Activated CD8-positive, alpha-beta memory T cell treated with anti-CD3 and anti-CD28 coated beads, Interleukin-2, amount 50 U/mL, for 4 hours (primary cell): Measurements from ENCODE around the gene MYL3.

Experiments used
- DNase-seq: peaks from one replicate; pipeline ENCODE4 v3.0.0-alpha.2; 2020

MYL3 gene

DNA sequence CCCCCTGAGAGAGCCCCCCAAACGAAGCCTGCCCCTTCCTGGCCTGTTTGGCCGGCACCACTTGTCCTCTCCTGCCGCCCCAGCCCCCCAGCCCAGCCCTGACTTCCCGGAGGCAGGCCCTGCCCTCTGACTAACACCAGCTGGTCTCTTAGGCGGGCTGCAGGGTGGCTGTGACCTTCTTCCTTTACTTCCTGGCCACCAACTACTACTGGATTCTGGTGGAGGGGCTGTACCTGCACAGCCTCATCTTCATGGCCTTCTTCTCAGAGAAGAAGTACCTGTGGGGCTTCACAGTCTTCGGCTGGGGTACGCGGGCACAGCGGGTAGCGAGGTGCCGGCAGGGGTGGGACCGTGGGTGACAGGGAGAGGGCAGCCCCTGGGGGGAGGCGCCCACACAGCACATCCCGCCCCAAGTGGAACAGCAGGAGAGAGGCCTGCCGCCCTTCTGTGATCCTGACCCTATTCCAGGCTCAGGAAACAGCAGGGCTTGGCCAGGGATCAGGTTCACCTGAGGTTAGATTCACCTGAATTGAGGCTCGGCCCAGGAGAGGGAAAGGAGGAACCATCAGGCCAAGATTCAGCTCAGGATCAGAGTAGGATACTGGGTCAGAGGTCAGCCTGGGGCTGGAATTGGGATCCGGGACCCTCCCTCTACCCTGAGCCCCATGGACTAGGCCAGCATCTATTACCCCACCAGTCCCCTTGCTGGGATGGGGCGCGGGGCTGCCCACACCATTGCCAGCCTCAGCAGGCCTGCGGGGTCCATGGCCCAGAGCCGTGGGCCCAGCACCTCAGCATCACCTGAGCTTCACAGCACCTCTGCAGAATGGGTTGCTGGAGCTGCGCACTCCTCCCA, 36.1 kb upstream of the MYL3 start:
- no peak for DNase-seq

DNA sequence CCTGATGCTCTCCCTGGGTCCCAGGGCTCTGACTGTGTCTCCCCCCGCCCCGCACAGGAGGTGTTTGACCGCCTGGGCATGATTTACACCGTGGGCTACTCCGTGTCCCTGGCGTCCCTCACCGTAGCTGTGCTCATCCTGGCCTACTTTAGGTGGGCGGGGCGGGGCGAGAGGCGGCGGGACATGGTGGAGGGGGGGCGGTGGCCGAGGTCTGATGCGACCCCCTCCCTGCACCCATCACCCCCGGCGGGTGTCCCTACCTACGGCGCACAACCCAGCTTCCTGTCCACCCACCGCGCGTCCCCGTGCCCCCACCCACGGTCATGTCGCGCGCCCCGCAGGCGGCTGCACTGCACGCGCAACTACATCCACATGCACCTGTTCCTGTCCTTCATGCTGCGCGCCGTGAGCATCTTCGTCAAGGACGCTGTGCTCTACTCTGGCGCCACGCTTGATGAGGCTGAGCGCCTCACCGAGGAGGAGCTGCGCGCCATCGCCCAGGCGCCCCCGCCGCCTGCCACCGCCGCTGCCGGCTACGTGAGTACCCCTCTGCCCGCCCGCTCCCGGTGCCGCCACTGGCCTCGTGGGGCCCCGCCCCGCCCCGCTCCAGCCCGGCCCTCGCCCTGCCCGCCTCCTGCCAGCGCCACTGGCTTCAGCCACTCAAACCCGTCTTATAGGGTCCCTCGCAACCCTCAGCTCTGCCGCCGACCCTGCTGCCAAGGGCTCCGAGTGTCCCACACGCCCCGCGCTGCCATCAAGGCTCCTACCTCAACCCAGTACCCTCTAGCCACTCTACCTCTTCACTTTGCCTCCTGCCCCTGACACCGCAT, 35.3 kb upstream of the MYL3 start:
- DNase-seq, result no peak

DNA sequence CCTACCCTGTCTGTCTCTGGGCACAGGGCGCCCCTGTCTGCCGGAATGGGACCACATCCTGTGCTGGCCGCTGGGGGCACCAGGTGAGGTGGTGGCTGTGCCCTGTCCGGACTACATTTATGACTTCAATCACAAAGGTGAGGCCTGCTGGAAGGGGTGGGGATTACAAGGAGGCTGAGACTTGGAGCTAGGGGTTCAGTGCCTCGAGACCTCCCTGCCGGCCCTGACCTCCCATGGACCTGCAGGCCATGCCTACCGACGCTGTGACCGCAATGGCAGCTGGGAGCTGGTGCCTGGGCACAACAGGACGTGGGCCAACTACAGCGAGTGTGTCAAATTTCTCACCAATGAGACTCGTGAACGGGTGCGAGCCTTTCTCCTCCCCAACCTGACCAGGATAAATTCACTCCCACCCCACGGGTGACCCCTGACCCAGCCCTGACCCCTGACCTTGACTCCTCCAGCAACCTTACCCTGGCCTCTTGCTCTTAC, 34.6 kb upstream of the MYL3 start:
- no peak for DNase-seq

DNA sequence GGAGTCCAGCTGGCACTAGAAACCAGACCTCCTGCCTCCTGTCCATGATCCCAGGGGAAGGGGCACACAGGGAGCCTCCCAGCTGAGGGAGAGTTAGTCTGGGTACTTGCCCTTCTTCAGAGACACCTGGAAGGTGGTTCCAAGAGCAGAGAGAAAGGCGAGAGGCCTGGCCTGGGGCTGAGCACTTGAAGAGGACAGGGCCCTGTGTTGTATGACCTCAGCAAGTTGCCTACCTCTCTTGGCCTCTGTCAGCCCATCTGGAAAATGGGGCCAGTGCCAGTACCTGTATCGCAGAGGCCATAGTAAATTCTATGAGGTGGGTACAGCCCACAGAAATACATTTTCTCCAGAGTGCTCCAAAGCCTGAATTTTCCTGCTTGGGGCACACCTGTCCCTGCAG, 33.8 kb upstream of the MYL3 start:
- no peak for DNase-seq

DNA sequence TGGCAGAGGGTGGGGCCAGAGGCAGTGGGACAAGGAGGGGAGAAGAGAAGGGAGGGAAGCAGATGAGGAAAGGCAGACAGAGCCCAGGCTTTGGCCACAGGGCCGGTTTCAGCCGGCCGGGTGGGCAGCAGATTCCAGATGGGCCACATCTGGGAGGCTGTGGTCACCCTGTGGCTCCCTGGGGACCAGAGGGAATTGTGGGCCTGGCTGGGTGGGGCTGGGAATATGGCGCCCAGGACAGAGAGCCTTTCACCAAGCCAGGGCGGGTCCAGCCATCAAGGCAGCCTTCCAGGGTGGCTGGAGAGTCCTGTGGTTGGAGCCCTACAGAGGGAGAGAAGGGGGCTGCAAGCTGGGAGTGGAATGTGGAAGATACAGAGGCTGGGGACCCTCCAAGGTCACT, 33.1 kb upstream of the MYL3 start:
- no peak for DNase-seq

DNA sequence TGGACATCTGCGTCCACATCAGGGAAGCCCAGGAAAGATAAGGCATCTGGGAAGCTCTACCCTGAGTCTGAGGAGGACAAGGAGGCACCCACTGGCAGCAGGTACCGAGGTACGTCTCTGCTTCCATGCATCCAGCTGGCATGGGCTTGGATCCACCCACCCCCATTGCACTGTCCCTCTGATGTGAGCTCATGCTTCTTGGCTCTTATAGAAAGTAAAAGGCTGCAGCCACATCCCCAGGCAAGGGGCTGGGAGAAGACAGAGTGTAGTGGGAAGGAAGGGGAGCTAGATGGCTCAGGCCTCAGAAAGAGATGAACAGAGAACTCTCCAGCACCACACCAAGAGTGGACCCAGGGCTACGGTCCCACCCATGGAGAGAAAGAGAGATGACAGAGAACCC, 32.5 kb upstream of the MYL3 start:
- no peak for DNase-seq

DNA sequence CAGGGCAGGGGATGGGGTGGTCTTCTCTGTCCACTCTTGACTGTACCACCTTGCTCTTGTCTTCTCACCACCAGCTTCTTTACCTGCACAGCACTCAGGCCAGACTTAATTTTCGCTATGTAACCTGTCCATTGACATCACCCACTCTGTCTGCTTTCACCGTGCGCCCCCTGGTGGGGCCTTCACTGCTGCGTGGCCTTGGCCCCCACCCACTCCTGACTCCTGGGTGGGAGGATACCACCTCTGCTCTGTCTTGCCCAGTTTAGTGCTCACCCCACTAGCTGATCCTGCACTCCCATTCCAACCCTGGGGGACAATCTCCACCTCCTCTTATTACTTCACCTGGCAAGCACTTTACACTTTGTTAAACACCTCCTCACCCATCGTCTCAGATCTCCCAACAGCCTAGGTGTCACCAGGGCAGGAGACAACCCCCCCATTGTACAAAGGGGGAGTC, 32.0 kb upstream of the MYL3 start:
- peak; percentile 85 for DNase-seq

DNA sequence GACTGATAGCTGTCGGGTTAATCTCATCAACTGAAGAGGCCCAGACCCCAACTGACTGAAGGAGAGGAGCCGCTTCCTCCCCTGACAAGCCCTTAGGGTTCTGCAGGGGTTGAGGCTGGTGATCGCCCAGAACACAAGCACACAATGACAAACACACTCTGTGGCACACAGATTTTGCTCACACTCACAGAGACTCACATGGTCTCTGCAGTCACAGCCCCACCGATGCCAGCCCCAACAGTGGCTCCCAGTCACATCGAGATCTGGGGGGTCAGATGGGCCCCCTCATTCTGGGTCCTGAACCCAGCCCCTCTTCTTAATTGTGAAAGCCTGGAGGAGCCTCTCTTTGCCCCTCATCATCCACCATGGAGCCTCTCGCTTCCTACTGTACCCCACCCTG, 31.0 kb upstream of the MYL3 start:
- DNase-seq, result no peak

DNA sequence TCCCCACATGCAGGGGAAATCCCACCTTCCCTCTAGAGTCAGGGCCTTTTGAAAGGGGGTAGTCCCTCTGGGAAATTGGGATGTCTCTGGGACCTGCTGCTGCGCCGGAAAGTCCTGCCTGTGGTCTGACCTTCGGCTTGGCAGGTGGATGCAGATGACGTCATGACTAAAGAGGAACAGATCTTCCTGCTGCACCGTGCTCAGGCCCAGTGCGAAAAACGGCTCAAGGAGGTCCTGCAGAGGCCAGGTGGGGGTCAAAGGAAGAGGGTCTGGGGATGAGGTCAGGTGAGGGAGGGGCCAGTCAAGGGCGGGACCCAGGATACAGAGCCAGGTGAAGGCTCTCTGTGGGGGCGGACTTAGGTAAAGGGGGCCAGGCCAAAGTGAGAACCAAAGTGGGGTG, 30.5 kb upstream of the MYL3 start:
- DNase-seq, result no peak

DNA sequence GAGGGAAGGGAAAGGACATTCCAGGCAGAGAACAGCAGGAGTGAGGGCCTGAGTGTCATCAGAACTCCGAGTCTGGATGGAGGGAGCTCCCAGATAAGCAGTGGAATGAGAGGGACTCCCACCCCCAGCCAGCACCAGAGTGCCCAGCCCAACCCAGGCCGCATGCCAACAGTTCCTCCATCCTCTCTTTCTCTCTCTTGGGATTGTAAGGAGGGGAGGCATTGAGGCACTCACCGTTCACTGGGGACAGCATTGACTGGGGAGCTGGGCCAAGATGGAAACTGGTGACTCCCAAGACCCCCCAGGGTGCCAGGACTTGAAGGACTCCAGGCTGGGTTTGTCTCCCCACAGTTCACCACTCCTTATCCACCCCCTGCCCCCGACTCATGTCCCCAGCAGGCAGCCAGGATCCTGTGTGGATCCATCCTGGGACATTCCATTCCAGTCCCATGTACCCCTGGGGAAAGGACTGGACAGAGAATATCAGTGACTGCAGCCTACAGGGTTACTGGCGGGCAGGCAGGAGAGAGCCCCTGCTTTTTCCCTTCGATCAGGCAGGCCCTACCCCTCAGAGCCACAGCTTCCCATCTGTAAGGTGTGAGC, 30.0 kb upstream of the MYL3 start:
- no peak for DNase-seq

DNA sequence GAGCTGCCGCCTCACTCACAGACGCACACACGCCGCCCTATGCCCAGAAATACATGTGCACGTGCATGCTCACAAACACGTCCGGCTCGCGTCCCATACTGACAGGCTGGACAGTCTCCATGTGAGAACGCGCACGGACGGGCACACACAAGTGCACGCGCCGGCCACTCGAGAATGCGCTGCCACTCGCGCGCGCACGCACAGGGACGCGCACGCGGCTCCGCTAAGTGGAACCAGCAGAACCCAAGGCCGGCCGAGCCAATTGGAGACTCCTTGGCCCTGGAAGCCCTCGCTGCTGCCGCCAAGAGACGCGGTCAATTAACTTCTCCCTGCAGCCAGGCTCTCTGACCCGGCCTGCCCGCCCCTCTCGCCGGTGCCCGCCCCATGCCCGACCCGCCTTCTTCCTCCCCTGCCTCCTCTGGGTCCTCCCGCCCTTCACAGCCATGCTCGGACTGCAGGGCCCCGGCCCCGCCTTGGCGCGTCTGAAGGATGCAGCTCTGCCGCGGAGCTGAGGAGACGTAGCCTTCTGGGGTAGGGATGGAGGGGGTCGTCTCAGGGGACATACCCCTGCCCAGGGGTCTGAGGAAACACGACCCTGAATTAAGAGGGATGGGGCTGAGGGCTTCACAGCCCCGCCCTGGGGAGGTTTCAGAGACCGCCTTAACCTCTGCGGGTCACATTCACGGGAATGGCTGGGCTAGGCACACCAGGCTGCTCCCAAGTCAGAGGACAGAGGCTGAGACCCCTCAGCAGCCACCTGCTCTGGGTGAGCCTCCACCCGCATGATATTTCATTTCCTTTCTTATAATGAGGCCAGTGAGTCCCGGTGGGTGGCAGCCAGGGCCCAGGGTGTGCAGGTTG, 29.3 kb upstream of the MYL3 start:
- DNase-seq, result no peak

DNA sequence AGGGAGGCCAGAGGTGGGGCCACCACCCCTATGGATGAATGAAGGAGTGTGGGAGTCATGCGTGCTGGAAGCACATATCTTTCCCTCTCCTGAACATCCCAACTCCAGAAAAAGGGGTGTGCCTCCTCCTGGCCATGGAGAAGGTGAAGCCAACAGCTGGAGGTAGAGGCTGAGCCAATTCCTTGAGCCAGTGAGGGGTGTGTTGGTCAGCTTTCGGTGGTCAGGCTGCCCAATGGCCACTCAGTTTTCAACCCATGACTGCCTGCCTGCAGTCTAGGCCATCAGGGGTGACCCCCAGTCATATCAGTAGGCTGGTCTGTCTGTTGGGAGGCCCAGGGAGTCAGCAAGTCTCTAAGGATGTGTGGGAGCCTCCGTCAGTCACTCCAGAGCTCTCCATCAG, 27.9 kb upstream of the MYL3 start:
- DNase-seq, result no peak

DNA sequence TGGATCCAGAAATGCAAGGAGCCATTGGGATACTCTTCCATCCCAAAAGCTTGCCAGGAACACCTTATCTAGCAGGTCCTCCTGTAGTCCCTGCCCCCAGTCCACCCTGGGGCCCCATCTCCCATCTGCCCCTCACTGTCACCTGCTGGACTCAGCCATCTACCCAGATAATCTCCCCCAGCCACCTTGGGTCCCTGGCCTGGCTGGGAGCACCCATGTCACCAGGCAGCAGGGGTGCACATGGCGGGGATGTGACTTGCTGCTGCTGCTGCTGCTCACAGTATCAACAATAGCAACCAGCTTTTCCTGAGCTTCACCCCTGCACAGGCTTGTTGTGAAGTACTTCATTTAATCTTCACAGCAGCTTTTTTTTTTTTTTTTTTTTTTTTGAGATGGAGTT, 26.9 kb upstream of the MYL3 start:
- DNase-seq, result no peak

DNA sequence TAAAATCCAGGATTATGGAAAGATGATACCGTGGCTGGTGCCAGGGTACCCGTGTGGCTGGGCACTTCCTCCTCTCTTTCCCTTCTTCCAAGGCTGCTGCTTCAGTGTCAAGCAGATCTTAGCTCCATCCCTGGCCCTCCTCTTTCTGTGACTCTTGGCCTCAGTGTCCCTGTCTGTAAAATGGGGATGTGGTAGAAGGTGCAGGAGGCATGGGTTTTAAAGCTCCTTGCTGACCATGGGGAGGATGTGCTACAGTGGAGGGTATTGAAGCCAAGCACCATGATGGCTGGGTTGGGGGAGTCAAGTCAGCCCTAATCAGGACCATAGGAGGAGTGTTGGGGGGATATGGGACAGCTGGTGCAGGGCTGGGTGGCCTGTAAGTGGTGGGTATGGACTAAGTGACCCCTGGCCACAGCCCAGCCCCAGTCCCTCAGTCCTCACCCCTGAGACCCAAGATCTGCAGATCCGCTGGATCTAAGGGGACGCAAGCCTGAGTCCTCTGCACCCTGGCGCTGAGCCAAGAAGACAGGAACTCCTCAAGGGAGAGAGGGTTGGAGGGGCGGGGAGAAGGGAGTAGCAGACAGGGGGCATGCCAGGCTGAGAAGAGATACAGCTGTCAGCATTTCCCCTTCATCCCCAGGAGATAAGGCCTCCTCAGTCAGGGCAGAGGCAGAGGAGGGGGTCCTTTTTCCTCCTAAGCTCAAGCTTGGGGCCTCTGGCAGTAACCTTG, 26.3 kb upstream of the MYL3 start:
- no peak for DNase-seq

DNA sequence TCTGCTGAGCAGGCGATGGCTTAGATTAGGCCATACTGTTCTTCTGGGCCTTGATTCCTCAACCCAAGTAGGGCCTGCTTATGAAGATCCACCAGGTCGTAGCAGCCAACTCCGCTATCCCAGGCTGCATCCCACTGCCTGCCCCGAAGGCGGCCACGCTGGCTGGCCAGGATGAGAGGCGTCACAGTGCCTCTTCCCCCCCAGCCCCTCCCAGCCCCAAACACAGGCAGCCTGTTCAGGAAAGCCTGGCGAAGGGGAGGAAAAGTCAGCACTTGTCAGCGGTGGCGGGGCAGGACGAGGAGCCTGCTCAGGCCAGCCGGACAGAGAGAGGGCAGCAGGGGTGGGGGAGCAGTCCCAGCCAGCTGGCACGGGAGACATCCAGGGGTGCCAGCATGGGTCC, 25.5 kb upstream of the MYL3 start:
- DNase-seq, result no peak

DNA sequence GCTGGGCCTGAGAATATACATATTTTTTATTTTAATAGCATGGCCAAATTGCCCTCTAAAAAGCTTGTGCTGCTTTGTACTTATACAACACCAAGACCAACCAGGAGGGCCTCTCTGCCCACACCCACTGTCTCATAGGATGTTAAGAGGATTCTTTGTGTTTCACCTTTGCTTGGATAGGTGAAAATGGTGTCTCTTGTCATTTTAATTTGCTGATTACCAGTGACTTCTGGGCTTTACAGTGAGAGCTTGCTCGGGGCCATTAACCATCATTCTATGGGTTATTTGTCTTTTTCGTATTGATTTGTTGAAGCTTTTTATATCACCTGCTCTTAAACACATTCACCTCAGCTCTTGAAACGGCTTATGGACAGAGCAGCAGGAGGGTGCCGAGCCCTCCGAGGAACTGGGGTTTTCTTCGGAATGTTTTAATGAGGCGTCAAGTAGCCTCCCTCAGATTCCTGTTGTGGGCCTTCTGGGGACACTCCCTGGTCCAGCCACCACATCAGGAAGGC, 24.8 kb upstream of the MYL3 start:
- DNase-seq, result no peak

DNA sequence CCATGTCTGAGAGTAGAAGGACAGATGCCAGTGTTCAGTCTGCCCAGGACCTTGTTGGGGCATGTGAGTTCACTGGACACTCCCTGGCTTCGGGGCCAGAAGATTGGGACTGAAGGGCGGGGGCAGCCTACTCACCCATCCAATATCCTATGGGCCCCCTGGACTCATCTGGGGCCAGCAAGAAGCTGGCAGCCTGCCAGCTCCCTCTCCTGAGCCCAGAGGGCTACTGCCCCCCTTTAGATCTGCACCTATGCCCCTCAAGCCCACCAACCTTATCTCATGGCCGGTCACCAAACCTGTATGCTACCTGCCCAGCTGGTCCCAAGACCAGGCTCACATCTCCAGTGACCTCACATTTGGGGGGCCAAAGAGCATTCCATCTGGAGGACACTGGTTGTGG, 22.4 kb upstream of the MYL3 start:
- no peak for DNase-seq

DNA sequence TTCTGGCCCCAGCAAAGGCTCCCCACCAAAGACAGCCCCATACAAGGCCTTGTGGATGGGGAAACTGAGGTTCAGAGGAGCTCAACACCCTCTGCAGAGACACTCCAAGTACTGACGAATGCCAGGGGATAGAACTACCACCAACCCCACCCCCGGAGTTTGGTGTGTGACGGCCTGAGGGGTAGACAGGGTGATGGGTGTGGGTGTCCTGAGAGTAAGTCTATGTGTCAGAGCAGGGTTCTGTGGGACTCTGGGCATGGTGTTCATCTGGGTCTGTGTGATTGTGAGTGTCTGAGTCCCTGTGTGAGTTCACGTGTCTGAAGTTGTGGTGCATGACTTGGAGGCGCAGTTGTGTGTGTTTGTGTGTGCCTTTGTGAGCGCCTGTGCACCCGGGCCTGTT, 21.7 kb upstream of the MYL3 start:
- no peak for DNase-seq

DNA sequence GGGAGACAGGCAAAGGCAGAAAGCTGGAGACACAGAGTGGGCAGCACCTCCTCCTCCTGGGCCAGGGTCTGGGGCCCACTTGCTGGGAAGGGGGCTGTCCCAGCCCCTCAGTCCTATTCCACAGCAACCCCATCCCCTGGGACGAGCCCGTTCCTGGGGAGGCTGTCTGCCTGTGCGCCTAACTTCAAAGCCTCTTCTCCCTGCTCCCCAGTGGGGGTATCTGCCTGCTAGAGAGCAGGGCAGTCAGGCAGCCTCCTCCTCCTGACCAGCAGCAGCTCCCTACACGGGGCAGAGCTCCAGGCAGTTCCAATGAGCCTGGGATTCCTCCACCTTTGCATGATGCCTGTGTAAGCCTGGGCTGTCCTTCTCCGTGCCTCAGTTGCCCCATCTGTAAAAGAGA, 21.2 kb upstream of the MYL3 start:
- no peak for DNase-seq

DNA sequence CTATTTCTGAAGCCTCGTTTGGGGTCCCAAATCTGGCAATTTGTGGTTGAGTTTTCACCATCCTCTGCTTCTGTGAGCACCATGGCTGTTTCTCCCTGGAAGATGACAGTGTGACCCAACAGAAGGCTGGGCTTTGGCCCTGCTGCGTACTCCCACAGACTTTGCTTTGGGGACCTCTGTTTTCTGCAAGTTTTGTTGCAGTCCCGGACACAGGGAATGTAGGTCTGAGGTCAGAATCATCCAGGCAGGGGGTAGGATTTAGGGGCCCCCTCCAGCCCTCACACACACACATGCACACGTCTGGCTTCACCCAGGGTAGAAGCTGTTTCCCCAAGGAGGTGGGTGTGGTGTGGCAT, 20.6 kb upstream of the MYL3 start:
- no peak for DNase-seq

DNA sequence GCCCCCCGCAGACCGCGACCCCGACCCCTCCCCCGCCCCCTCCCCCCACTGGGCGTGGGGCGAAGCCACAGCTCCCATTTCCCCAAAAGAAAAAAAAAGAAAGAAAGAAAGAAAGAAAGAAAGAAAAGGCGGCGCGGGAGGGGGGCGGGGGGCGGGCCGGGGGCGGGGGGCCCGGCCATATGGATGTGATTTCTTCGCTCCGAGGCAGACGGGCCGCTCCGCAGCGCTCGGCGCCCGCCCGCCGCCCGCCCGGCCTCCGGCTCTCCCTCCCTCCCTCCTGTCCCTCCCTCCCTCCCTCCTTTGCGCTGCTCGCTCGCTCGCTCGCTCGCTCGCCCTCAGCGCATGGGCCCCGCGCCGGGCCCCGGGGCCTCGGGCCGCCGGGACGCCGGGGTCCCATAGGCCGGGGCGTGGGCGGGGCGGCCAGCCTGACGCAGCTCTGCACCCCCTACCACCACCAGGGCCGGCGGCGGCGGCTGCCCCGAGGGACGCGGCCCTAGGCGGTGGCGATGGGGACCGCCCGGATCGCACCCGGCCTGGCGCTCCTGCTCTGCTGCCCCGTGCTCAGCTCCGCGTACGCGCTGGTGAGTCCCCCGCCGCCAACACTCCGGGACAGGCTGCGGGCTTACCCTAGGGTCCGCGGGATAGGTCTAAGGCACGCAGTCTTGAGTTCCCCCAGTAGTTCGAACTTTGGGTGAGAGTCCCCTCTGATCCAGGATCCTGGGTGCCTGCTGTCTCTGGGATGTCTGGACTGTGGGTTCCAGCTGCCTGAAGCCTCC, 20.0 kb upstream of the MYL3 start:
- DNase-seq, result no peak
